Measurements from ENCODE around the gene TSEN2.
A peak's percentile ranks its signal among the peaks of the same experiment; 100 is the strongest.
"Not testable (repeated sequence)": the region's sequence is repeated elsewhere in the genome, so short reads cannot be mapped to it uniquely, and the experiment has no call there.

Gene TSEN2

GRCh38 chr3:12522721-12523120 lies 38.4 kb downstream of the TSEN2 start:
- H3K4me3 ChIP-seq (ENCODE audit: low read length), result no peak overlapping the region
- H3K36me3 ChIP-seq (ENCODE audit: control insufficient read depth, insufficient read depth, low read length), result peaks cover 10% of the 10 kb centered on the region
- H3K27ac ChIP-seq (ENCODE audit: low read depth, low read length), result no peak overlapping the region

GRCh38 chr3:12527757-12528143 lies 43.5 kb downstream of the TSEN2 start:
- H3K4me1 ChIP-seq (ENCODE audit: control insufficient read depth, insufficient read depth, low read length), result no peaks in the 10 kb centered on the region
- no peak overlapping the region for H3K9ac ChIP-seq (ENCODE audit: low read length)
- H3K4me3 ChIP-seq (ENCODE audit: low read length), result no peak overlapping the region
- no peak overlapping the region for H3K27ac ChIP-seq (ENCODE audit: low read depth, low read length)
- H3K27me3 ChIP-seq (ENCODE audit: control insufficient read depth, insufficient read depth, low read length), result no peaks in the 10 kb centered on the region
- H3K36me3 ChIP-seq (ENCODE audit: control insufficient read depth, insufficient read depth, low read length), result peaks cover 12% of the 10 kb centered on the region

More at GRCh38 chr3:12522721-12523120, 38.4 kb downstream of the TSEN2 start:
- no peaks in the 10 kb centered on the region for H3K27me3 ChIP-seq (ENCODE audit: control insufficient read depth, insufficient read depth, low read length)
- no peaks in the 10 kb centered on the region for H3K4me1 ChIP-seq (ENCODE audit: control insufficient read depth, insufficient read depth, low read length)
- H3K9ac ChIP-seq (ENCODE audit: low read length), result no peak overlapping the region

- Histone ChIP-seq H3K27me3 (ENCODE audit: control insufficient read depth, insufficient read depth, low read length) (no peaks in the 10 kb centered on the region), H3K4me3 (ENCODE audit: low read length) (no peak overlapping the region), H3K36me3 (ENCODE audit: control insufficient read depth, insufficient read depth, low read length) (peaks cover 8% of the 10 kb centered on the region), H3K4me1 (ENCODE audit: control insufficient read depth, insufficient read depth, low read length) (no peaks in the 10 kb centered on the region), H3K27ac (ENCODE audit: low read depth, low read length) (no peak overlapping the region), H3K9ac (ENCODE audit: low read length) (no peak overlapping the region)
Observed at GRCh38 chr3:12532182-12532581, 47.9 kb downstream of the TSEN2 start.

- no peaks in the 10 kb centered on the region for H3K27me3 ChIP-seq (ENCODE audit: control insufficient read depth, insufficient read depth, low read length)
- no peaks in the 10 kb centered on the region for H3K4me1 ChIP-seq (ENCODE audit: control insufficient read depth, insufficient read depth, low read length)
- peaks cover 8% of the 10 kb centered on the region for H3K36me3 ChIP-seq (ENCODE audit: control insufficient read depth, insufficient read depth, low read length)
- no peak overlapping the region for H3K9ac ChIP-seq (ENCODE audit: low read length)
- H3K4me3 ChIP-seq (ENCODE audit: low read length), result no peak overlapping the region
- no peak overlapping the region for H3K27ac ChIP-seq (ENCODE audit: low read depth, low read length)
Observed at GRCh38 chr3:12536423-12536822, 52.1 kb downstream of the TSEN2 start.

- Histone ChIP-seq H3K36me3 (ENCODE audit: control insufficient read depth, insufficient read depth, low read length) (peaks cover 3% of the 10 kb centered on the region), H3K27me3 (ENCODE audit: control insufficient read depth, insufficient read depth, low read length) (no peaks in the 10 kb centered on the region), H3K27ac (ENCODE audit: low read depth, low read length) (no peak overlapping the region), H3K9ac (ENCODE audit: low read length) (no peak overlapping the region), H3K4me3 (ENCODE audit: low read length) (no peak overlapping the region), H3K4me1 (ENCODE audit: control insufficient read depth, insufficient read depth, low read length) (no peaks in the 10 kb centered on the region)
Observed at GRCh38 chr3:12541625-12542024, 57.3 kb downstream of the TSEN2 start.

- not testable (repeated sequence) for H3K4me1 ChIP-seq (ENCODE audit: control insufficient read depth, insufficient read depth, low read length); H3K27me3 ChIP-seq (ENCODE audit: control insufficient read depth, insufficient read depth, low read length); H3K27ac ChIP-seq (ENCODE audit: low read depth, low read length); H3K36me3 ChIP-seq (ENCODE audit: control insufficient read depth, insufficient read depth, low read length); H3K9ac ChIP-seq (ENCODE audit: low read length); H3K4me3 ChIP-seq (ENCODE audit: low read length)
Observed at GRCh38 chr3:12543497-12543896, 59.2 kb downstream of the TSEN2 start.

- H3K9ac ChIP-seq (ENCODE audit: low read length), result no peak overlapping the region
- no peak overlapping the region for H3K27ac ChIP-seq (ENCODE audit: low read depth, low read length)
Observed at GRCh38 chr3:12544652-12545472, 60.6 kb downstream of the TSEN2 start.

GRCh38 chr3:12545473-12545791 lies 61.2 kb downstream of the TSEN2 start, which contains the start of gene MKRN2OS:
TSS of gene MKRN2OS (minus strand) at chr3:12545499. CDS start at chr3:12545464, 35 bp downstream.
- Histone ChIP-seq H3K36me3 (ENCODE audit: control insufficient read depth, insufficient read depth, low read length) (no peaks in the 10 kb centered on the region), H3K4me3 (ENCODE audit: low read length) (peak within 1 kb of the TSS; percentile 44), H3K27me3 (ENCODE audit: control insufficient read depth, insufficient read depth, low read length) (no peaks in the 10 kb centered on the region), H3K4me1 (ENCODE audit: control insufficient read depth, insufficient read depth, low read length) (no peaks in the 10 kb centered on the region), H3K27ac (ENCODE audit: low read depth, low read length) (no peak within 1 kb of the TSS), H3K9ac (ENCODE audit: low read length) (no peak within 1 kb of the TSS)

More at GRCh38 chr3:12544652-12545472, 60.6 kb downstream of the TSEN2 start:
- H3K36me3 ChIP-seq (ENCODE audit: control insufficient read depth, insufficient read depth, low read length), result peaks cover 3% of the 10 kb centered on the region
- H3K4me1 ChIP-seq (ENCODE audit: control insufficient read depth, insufficient read depth, low read length), result no peaks in the 10 kb centered on the region
- H3K27me3 ChIP-seq (ENCODE audit: control insufficient read depth, insufficient read depth, low read length), result no peaks in the 10 kb centered on the region
- peak overlapping the region; percentile 44 for H3K4me3 ChIP-seq (ENCODE audit: low read length)

GRCh38 chr3:12549971-12550760 lies 65.9 kb downstream of the TSEN2 start:
- Histone ChIP-seq H3K4me1 (ENCODE audit: control insufficient read depth, insufficient read depth, low read length) (no peaks in the 10 kb centered on the region), H3K9ac (ENCODE audit: low read length) (no peak overlapping the region), H3K27ac (ENCODE audit: low read depth, low read length) (no peak overlapping the region), H3K36me3 (ENCODE audit: control insufficient read depth, insufficient read depth, low read length) (no peaks in the 10 kb centered on the region), H3K4me3 (ENCODE audit: low read length) (no peak overlapping the region), H3K27me3 (ENCODE audit: control insufficient read depth, insufficient read depth, low read length) (peaks cover 5% of the 10 kb centered on the region)

GRCh38 chr3:12553921-12554391 lies 69.7 kb downstream of the TSEN2 start:
- H3K27ac ChIP-seq (ENCODE audit: low read depth, low read length), result no peak overlapping the region
- no peak overlapping the region for H3K9ac ChIP-seq (ENCODE audit: low read length)
- peak overlapping the region; percentile 70 for H3K4me3 ChIP-seq (ENCODE audit: low read length)
- H3K27me3 ChIP-seq (ENCODE audit: control insufficient read depth, insufficient read depth, low read length), result peaks cover 5% of the 10 kb centered on the region
- peaks cover 8% of the 10 kb centered on the region for H3K4me1 ChIP-seq (ENCODE audit: control insufficient read depth, insufficient read depth, low read length)
- H3K36me3 ChIP-seq (ENCODE audit: control insufficient read depth, insufficient read depth, low read length), result no peaks in the 10 kb centered on the region

- Histone ChIP-seq H3K9ac (ENCODE audit: low read length) (peak overlapping the region; percentile 42), H3K27ac (ENCODE audit: low read depth, low read length) (peak overlapping the region; percentile 98), H3K4me3 (ENCODE audit: low read length) (peak overlapping the region; percentile 79), H3K36me3 (ENCODE audit: control insufficient read depth, insufficient read depth, low read length) (no peaks in the 10 kb centered on the region), H3K4me1 (ENCODE audit: control insufficient read depth, insufficient read depth, low read length) (peaks cover 12% of the 10 kb centered on the region), H3K27me3 (ENCODE audit: control insufficient read depth, insufficient read depth, low read length) (peaks cover 5% of the 10 kb centered on the region)
Observed at GRCh38 chr3:12556314-12556689, 72.0 kb downstream of the TSEN2 start.

- Histone ChIP-seq H3K27ac (ENCODE audit: low read depth, low read length) (peak within 1 kb of the TSS; percentile 98), H3K9ac (ENCODE audit: low read length) (peak within 1 kb of the TSS; percentile 94), H3K27me3 (ENCODE audit: control insufficient read depth, insufficient read depth, low read length) (peaks cover 5% of the 10 kb centered on the region), H3K36me3 (ENCODE audit: control insufficient read depth, insufficient read depth, low read length) (peaks cover 1% of the 10 kb centered on the region), H3K4me1 (ENCODE audit: control insufficient read depth, insufficient read depth, low read length) (peaks cover 12% of the 10 kb centered on the region), H3K4me3 (ENCODE audit: low read length) (peak within 1 kb of the TSS; percentile 92)
Observed at GRCh38 chr3:12556690-12557472, 72.6 kb downstream of the TSEN2 start, which contains the start of gene MKRN2. TSS of gene MKRN2 (plus strand) at chr3:12557087. CDS start at chr3:12557151, 64 bp downstream.
